WI38 (cell line): ENCODE measurements around the gene ANKRD60.

ENCODE experiments used
- H3K4me3 ChIP-seq: 2 replicates; pipeline ENCODE4 v1.5.1; 2011; ENCODE audit warnings: low read depth, mild to moderate bottlenecking, control low read depth, low read length
- CTCF ChIP-seq: IDR thresholded peaks from 2 replicates; pipeline ENCODE4 v1.5.1; 2012; ENCODE audit warnings: low read depth, mild to moderate bottlenecking, control low read depth, low read length

The ANKRD60 gene

DNA sequence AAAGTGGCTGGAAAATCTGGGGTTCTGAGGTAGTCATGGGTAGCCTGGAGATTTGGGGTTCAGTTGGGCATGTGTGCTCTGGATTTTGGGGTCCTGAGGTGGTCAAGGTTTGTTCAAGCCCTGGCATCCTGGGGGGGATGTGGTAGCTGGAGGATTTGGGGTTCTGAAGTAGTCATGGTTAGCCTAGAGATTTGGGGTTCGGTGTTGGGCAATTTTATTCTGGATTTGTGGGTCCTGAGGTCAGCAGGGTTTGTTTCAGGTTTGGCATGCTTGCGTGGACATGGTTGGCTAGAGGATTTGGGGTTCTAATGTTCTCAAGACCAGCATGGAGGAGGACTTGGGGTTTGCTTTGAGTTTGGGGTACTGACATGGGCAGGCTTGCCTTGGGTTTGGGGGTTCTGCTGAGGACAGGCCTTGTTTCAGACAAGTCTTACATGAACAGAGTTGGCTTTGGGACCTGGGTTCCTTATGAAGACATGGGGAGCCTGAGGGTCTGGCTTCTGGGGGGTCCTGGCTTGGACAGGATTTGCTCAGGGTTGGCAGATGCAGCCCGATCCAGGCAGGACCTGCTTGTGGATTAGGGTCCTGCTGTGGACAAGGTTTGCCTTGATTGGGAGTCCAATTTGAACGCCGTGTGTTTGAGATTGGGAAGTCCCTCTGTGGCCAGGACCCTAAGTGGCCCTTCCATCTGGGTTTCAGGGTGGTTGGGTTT, 906 bp downstream of the ANKRD60 start:
- H3K4me3 ChIP-seq, result no peak overlapping the region
- TF ChIP-seq CTCF, result no peak

DNA sequence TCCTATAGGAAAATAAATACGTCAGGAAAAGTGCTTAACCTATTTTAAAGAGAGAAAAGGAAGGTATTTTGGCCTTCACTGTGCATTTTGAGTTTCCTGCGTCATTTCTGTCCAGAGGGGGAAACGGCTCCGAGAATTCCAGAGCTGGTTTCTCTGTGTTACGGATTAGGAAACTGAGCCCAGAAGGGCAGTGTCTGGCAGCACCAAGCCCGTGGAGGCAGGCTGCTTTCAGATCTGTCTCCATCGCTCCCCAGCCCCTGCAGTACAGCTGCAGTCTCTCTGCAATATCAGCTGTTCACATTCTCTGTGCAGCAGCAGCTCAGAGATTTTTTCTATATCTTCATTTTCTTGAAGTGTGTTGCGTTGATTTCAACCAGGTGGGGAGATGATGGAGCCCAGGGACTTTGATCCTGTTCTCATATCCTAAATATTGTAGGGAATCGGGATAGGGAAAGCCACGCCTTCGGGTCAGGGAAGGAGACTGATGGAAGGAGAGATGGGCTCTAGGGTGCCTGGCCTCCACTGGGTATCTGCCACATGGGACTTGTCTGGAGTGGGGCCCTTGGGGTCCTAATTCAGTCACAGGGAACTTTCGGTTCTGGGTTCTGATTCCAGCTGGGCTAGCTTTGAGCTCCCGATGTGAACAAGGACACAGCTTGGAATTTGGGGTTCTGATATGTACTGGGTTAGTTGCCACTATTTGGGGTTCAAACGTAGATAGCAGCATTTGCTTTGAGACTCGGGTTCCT, 2.8 kb downstream of the ANKRD60 start:
- TF ChIP-seq CTCF, result no peak

DNA sequence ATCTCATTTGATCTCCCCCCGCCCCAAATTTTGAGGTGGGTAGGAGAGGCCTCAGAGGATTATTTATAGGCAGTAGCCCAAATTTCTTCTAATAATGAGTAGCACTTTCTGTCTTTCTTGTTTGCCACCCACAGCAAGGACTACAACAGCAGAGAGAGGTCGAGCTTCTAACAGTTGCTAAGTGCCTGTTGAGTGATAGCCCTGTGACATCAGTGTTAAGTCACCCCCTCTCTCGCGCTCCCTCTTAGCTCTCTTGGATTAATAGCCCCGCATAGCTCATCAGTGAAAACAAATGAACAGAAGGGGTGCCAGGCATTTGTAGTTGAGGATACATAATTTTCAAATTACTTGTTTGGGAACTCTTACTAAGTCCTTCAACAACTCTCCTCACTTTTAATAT, 3.5 kb downstream of the ANKRD60 start:
- H3K4me3 ChIP-seq, result no peak overlapping the region
- no peak for TF ChIP-seq CTCF

More for the DNA sequence above, 2.8 kb downstream of the ANKRD60 start:
- H3K4me3 ChIP-seq, result no peak overlapping the region

GRCh38 chr20:58224097-58224496, 4.4 kb downstream of the ANKRD60 start:
- H3K4me3 ChIP-seq, result no peak overlapping the region
- TF ChIP-seq CTCF, result no peak

DNA sequence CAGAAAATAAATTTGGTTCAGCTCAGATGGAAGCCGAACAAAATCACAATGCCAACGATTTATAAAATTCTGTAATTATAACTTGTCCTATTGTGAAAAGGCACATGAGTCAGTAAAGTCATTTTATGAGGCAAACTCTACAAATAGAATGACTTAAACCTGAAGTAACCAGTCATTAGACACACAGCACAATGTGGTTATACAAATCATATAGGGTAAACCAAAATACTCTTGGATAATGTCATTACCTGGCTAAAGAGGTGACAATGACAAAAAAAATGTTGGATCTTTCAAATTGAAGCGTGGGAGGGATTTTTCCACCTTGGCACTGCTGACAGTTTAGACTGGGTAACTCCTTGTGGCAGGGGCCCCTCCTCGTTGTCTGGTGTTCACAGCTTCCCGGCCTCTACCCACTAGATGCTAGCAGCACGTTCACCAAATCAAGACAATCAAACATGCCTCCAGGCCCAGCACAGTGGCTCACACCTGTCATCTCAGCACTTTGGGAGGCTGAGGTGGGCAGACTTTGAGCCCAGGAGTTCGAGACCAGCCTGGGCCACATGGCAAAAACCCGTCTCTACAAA, 5.0 kb downstream of the ANKRD60 start:
- TF ChIP-seq CTCF, result no peak
- no peak overlapping the region for H3K4me3 ChIP-seq

DNA sequence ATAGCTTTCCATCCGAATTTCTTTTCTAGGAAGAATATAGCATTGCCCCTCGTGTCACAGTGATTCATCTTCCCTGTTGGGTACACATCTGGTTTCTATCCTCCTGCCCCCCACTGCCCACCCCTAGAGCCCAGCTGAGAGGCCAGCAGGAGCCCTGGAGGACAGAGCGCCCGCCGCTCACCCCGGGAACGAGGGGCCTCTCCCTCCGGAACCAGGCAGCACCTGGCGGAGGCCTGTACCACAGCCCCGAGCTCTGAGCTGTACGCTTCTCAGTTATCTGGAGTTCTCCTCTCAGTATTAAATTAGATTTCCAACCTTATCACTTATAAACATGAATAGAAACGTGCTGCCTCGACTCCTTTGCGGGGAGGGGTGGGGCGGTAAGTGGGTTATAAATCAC, 6.0 kb downstream of the ANKRD60 start:
- H3K4me3 ChIP-seq, result no peak overlapping the region
- TF ChIP-seq CTCF, result no peak

GRCh38 chr20:58219342-58219700, 9.1 kb downstream of the ANKRD60 start:
- TF ChIP-seq CTCF, result no peak
- no peak overlapping the region for H3K4me3 ChIP-seq
